HCT116 (cell line): ENCODE measurements around the gene OXCT1. TPM values are rescaled to one million over a fixed set of nuclear protein-coding genes. Genes with fewer than 3 reads are reported as not detected.

Experiments
- ATAC-seq: fragments of 200-7000 bp; cut with Tn5 transposase; 2 replicates; pipeline ENCODE4 v1.9.1; 2020; ENCODE audit warnings: mild to moderate bottlenecking, moderate library complexity
- BruUV-seq: library from RNA; stranded (reverse); fragments of 400-500 nt; replicated peaks from 2 replicates; lab custom pipeline; 2021; lab: Mats Ljungman, UMichigan
- CTCF ChIA-PET: fragments of 300-600 bp; sonication (Branson Sonifier 250); formaldehyde crosslinking; loops from one replicate; lab custom pipeline; 2021; ENCODE audit warnings: antibody characterized with exemption; lab: Charles Lee
- POLR2A ChIA-PET: fragments of 300-600, 350-600 bp; sonication (Branson Sonifier 250); formaldehyde crosslinking; loops from one replicate; lab custom pipeline; 2021; ENCODE audit warnings: antibody characterized with exemption; lab: Charles Lee
- RAD21 ChIA-PET, 2 experiments: fragments of 300-600 bp; sonication (Branson Sonifier 250); formaldehyde crosslinking; loops; one replicate each; lab custom pipeline; 2023; ENCODE audit warnings: low total read pairs in 2 of 2; ENCODE audit not compliant: uncharacterized antibody in 2 of 2, unreplicated experiment in 2 of 2, low non-redundant PET in 1 of 2; lab: Charles Lee
- DNase-seq: peaks from one replicate; pipeline ENCODE4 v3.0.0-alpha.2; 2010; ENCODE audit warnings: low read depth, low spot score
- H2AFZ ChIP-seq: fragments of 200-600 bp; shearing (Covaris generic), sonication (generic); 2 replicates; pipeline ENCODE4 v1.6.1; 2017; ENCODE audit warnings: low read depth, mixed run types, mixed read lengths, antibody characterized with exemption, low read length; ENCODE audit not compliant: poor library complexity, severe bottlenecking
- H3K27ac ChIP-seq: 2 replicates; pipeline ENCODE4 v1.5.1; 2012; ENCODE audit warnings: low read depth, low read length
- H3K27me3 ChIP-seq: fragments of 200-600 bp; sonication (generic); 2 replicates; pipeline ENCODE4 v1.6.1; 2016; ENCODE audit warnings: mixed run types, low read length, mixed read lengths; ENCODE audit not compliant: insufficient read depth
- H3K36me3 ChIP-seq, 2 experiments: fragments of 200-500 bp in 1 of 2; fragments of 200-600 bp in 1 of 2; sonication (Bioruptor generic) in 1 of 2; sonication (generic) in 1 of 2; 2 replicates each; pipeline versions ENCODE4 v1.5.1 to v1.6.1; 2014 to 2016; ENCODE audit warnings: low read length in 2 of 2, inconsistent platforms in 1 of 2, mixed read lengths in 1 of 2, mixed run types in 1 of 2; ENCODE audit not compliant: insufficient read depth in 2 of 2, control insufficient read depth in 1 of 2
- H3K4me1 ChIP-seq, 2 experiments: fragments of 200-600 bp in 1 of 2; sonication (generic) in 1 of 2; 2 replicates each; pipeline versions ENCODE4 v1.5.1 to v1.6.1; 2012 to 2017; ENCODE audit warnings: low read length in 2 of 2, inconsistent platforms in 1 of 2, mild to moderate bottlenecking in 1 of 2, mixed read lengths in 1 of 2, mixed run types in 1 of 2, moderate library complexity in 1 of 2; ENCODE audit not compliant: insufficient read depth in 2 of 2, control insufficient read depth in 1 of 2
- H3K4me2 ChIP-seq: fragments of 200-600 bp; sonication (generic); 2 replicates; pipeline ENCODE4 v1.6.1; 2017; ENCODE audit warnings: mixed run types, low read length, mixed read lengths
- H3K4me3 ChIP-seq, 2 experiments: fragments of 200-600 bp in 1 of 2; sonication (generic) in 1 of 2; replicated peaks in 1 of 2; 2 replicates each; pipeline ENCODE4 v1.5.1; 2011 to 2016; ENCODE audit warnings: low read length in 2 of 2, control low read depth in 1 of 2, low read depth in 1 of 2, mild to moderate bottlenecking in 1 of 2, mixed read lengths in 1 of 2, mixed run types in 1 of 2
- H3K79me2 ChIP-seq: fragments of 200-600 bp; sonication (generic); 2 replicates; pipeline ENCODE4 v1.6.1; 2017; ENCODE audit warnings: mild to moderate bottlenecking, mixed run types, low read length, moderate library complexity, mixed read lengths; ENCODE audit not compliant: insufficient read depth
- H3K9ac ChIP-seq: fragments of 200-600 bp; sonication (generic); 2 replicates; pipeline ENCODE4 v1.6.1; 2016; ENCODE audit warnings: low read length, mixed read lengths
- H3K9me2 ChIP-seq: fragments of 200-600 bp; sonication (generic), shearing (Covaris generic); 2 replicates; pipeline ENCODE4 v1.6.1; 2017; ENCODE audit warnings: mixed run types, mild to moderate bottlenecking, moderate library complexity; ENCODE audit not compliant: insufficient read depth
- H3K9me3 ChIP-seq, 2 experiments: fragments of 200-500 bp in 1 of 2; fragments of 200-600 bp in 1 of 2; sonication (Bioruptor generic) in 1 of 2; sonication (generic) in 1 of 2; 2 replicates each; pipeline ENCODE4 v1.6.1; 2014 to 2017; ENCODE audit warnings: low read length in 2 of 2, mixed read lengths in 2 of 2, inconsistent platforms in 1 of 2, low read depth in 1 of 2, mild to moderate bottlenecking in 1 of 2, mixed run types in 1 of 2, moderate library complexity in 1 of 2; ENCODE audit not compliant: control insufficient read depth in 1 of 2, insufficient read depth in 1 of 2
- H4K20me1 ChIP-seq: fragments of 200-600 bp; sonication (generic), shearing (Covaris generic); 2 replicates; pipeline ENCODE4 v1.6.1; 2017; ENCODE audit warnings: mixed run types, mild to moderate bottlenecking, moderate library complexity; ENCODE audit not compliant: insufficient read depth
- ELF1 ChIP-seq: IDR thresholded peaks from 2 replicates; pipeline ENCODE4 v1.6.1; 2012; ENCODE audit warnings: low read depth, borderline replicate concordance
- ZBTB33 ChIP-seq: IDR thresholded peaks from 2 replicates; pipeline ENCODE4 v1.6.1; 2011; ENCODE audit warnings: mild to moderate bottlenecking, low read length, moderate library complexity; ENCODE audit not compliant: insufficient replicate concordance; ENCODE audit errors: extremely low read depth
- intact Hi-C: fragments of 100-400 bp; cut with micrococcal nuclease; formaldehyde crosslinking; loops from 2 replicates; pipeline ENCODE4 v1.10.0; 2022
- total RNA-seq: library from RNA; stranded (reverse); gene quantifications from one replicate; pipeline ENCODE4 v1.2.1, GENCODE V29; 2021; ENCODE audit not compliant: unreplicated experiment

OXCT1 gene
- total RNA-seq, 1 experiment from 2014 or later = 28.1 TPM

GRCh38 chr5:41681840-41682239 is 188.4 kb downstream of the OXCT1 start:
- Histone ChIP-seq H3K9me2 (no peaks in the 10 kb centered on the region), H3K4me3 (no peak overlapping the region), H3K4me1 (no peaks in the 10 kb centered on the region), H4K20me1 (no peaks in the 10 kb centered on the region), H3K79me2 (no peaks in the 10 kb centered on the region), H3K4me2 (no peak overlapping the region), H3K9ac (no peak overlapping the region), H3K27ac (no peak overlapping the region), H2AFZ (no peak overlapping the region), H3K9me3 (peaks cover 0 to 7% of the 10 kb centered on the region in 2 experiments; a peak in 2 of 4 replicates), H3K36me3 (no peaks in the 10 kb centered on the region), H3K27me3 (no peaks in the 10 kb centered on the region)
- TF ChIP-seq ELF1 (no peak), ZBTB33 (no peak)
- ChIA-PET RAD21 (no interaction called here), CTCF (no interaction called here), POLR2A (no interaction called here)
- no TSS peak for BruUV-seq
- DNase-seq (no peak), ATAC-seq (no peak)
- intact Hi-C loops = no loop called here

Other genes with a start within 250 kb of the OXCT1 start
- gene RIMOC1, start 33.9 kb upstream of the OXCT1 start, total RNA-seq = 28.2 TPM
- 9.0 TPM for gene FBXO4, start 54.9 kb upstream of the OXCT1 start, total RNA-seq